Loucy (cell line): ENCODE results near the gene PRKCG.

Experiments used
- H2AFZ ChIP-seq: fragments of 200-600 bp; sonication (generic); 2 replicates; pipeline ENCODE4 v1.6.0; 2016; ENCODE audit warnings: antibody characterized with exemption, mild to moderate bottlenecking, low read length, moderate library complexity
- H3F3A ChIP-seq: fragments of 200-600 bp; 2 replicates; pipeline ENCODE4 v1.6.0; 2016; ENCODE audit warnings: antibody characterized with exemption, low read depth, mild to moderate bottlenecking
- H3K27me3 ChIP-seq: fragments of 200-600 bp; sonication (generic); 2 replicates; pipeline ENCODE4 v1.6.1; 2014; ENCODE audit warnings: low read length, mild to moderate bottlenecking; ENCODE audit not compliant: insufficient read depth, poor library complexity, severe bottlenecking
- H3K36me3 ChIP-seq: fragments of 200-600 bp; sonication (generic); 2 replicates; pipeline ENCODE4 v1.6.1; 2016; ENCODE audit warnings: low read length; ENCODE audit not compliant: insufficient read depth
- H3K4me1 ChIP-seq: fragments of 200-600 bp; sonication (generic); 2 replicates; pipeline ENCODE4 v1.5.1; 2014; ENCODE audit warnings: low read length, mild to moderate bottlenecking; ENCODE audit not compliant: insufficient read depth, poor library complexity, severe bottlenecking
- H3K4me2 ChIP-seq: fragments of 200-600 bp; sonication (generic); 2 replicates; pipeline ENCODE4 v1.6.0; 2014; ENCODE audit warnings: antibody characterized with exemption, low read length, low read depth, mild to moderate bottlenecking; ENCODE audit not compliant: poor library complexity, severe bottlenecking
- H3K4me3 ChIP-seq: fragments of 200-600 bp; sonication (generic); 2 replicates; pipeline ENCODE4 v1.5.1; 2014; ENCODE audit warnings: low read length, mild to moderate bottlenecking, mixed read lengths; ENCODE audit not compliant: poor library complexity, severe bottlenecking
- H3K79me2 ChIP-seq: fragments of 200-600 bp; sonication (generic); 2 replicates; pipeline ENCODE4 v1.6.1; 2014; ENCODE audit warnings: low read length; ENCODE audit not compliant: insufficient read depth
- H3K9ac ChIP-seq: fragments of 200-600 bp; sonication (generic); 2 replicates; pipeline ENCODE4 v1.6.0; 2014; ENCODE audit warnings: mild to moderate bottlenecking, low read depth, low read length, moderate library complexity; ENCODE audit not compliant: poor library complexity, severe bottlenecking
- H3K9me2 ChIP-seq: fragments of 200-600 bp; sonication (generic); replicated peaks from 2 replicates; pipeline ENCODE4 v1.6.1; 2016; ENCODE audit warnings: low read depth, low read length, mixed read lengths
- H3K9me3 ChIP-seq: fragments of 200-600 bp; sonication (generic); 2 replicates; pipeline ENCODE4 v1.6.1; 2014; ENCODE audit warnings: mild to moderate bottlenecking, antibody characterized with exemption, low read length, low read depth; ENCODE audit not compliant: insufficient read depth
- H4K20me1 ChIP-seq: fragments of 200-600 bp; sonication (generic); 2 replicates; pipeline ENCODE4 v1.6.0; 2014; ENCODE audit warnings: antibody characterized with exemption, low read length, mild to moderate bottlenecking; ENCODE audit not compliant: insufficient read depth, poor library complexity, severe bottlenecking
- CTCF ChIP-seq: fragments of 200-600 bp; sonication (generic); conservative IDR thresholded peaks from 2 replicates; pipeline ENCODE4 v1.5.1; 2014; ENCODE audit warnings: mild to moderate bottlenecking, antibody characterized with exemption, low read length
- EZH2phosphoT487 ChIP-seq: fragments of 200-600 bp; IDR thresholded peaks from 2 replicates; pipeline ENCODE4 v1.6.1; 2018; ENCODE audit warnings: antibody characterized with exemption, mild to moderate bottlenecking, moderate library complexity, borderline replicate concordance

PRKCG gene

GRCh38 chr19:53873773-53874605 lies 8.0 kb upstream of the PRKCG start:
- H2AFZ ChIP-seq, result no peak overlapping the region
- peaks cover 77% of the 10 kb centered on the region for H3K79me2 ChIP-seq
- peak overlapping the region; percentile 63 for H3K4me2 ChIP-seq
- peaks cover 31% of the 10 kb centered on the region; the same call in 1 of the 2 replicates for H3K36me3 ChIP-seq
- H3K27me3 ChIP-seq, result peaks cover 3% of the 10 kb centered on the region
- H3F3A ChIP-seq, result no peaks in the 10 kb centered on the region
- no peak overlapping the region for H3K4me3 ChIP-seq
- TF ChIP-seq CTCF (no peak), EZH2phosphoT487 (no peak)
- H3K9me2 ChIP-seq, result no peaks in the 10 kb centered on the region
- H3K9me3 ChIP-seq, result no peaks in the 10 kb centered on the region
- peaks cover 28% of the 10 kb centered on the region for H3K4me1 ChIP-seq
- peaks cover 64% of the 10 kb centered on the region for H4K20me1 ChIP-seq
- H3K9ac ChIP-seq, result no peak overlapping the region

GRCh38 chr19:53874606-53874990 lies 7.4 kb upstream of the PRKCG start:
- Histone ChIP-seq H3K9ac (no peak overlapping the region), H3F3A (no peaks in the 10 kb centered on the region), H3K9me3 (no peaks in the 10 kb centered on the region), H3K4me2 (peak overlapping the region; percentile 63), H4K20me1 (peaks cover 64% of the 10 kb centered on the region), H3K27me3 (peaks cover 3% of the 10 kb centered on the region), H3K4me1 (peaks cover 32% of the 10 kb centered on the region), H3K79me2 (peaks cover 71% of the 10 kb centered on the region), H2AFZ (no peak overlapping the region), H3K4me3 (peak overlapping the region; percentile 12), H3K9me2 (no peaks in the 10 kb centered on the region), H3K36me3 (peaks cover 31% of the 10 kb centered on the region; the same call in 1 of the 2 replicates)
- TF ChIP-seq CTCF (no peak), EZH2phosphoT487 (no peak)

GRCh38 chr19:53875602-53876325 lies 6.2 kb upstream of the PRKCG start:
- Histone ChIP-seq H3F3A (no peaks in the 10 kb centered on the region), H3K4me2 (peak overlapping the region; percentile 63), H3K4me1 (peaks cover 37% of the 10 kb centered on the region), H2AFZ (no peak overlapping the region), H3K27me3 (peaks cover 12% of the 10 kb centered on the region), H3K79me2 (peaks cover 60% of the 10 kb centered on the region), H4K20me1 (peaks cover 58% of the 10 kb centered on the region), H3K4me3 (peak overlapping the region; percentile 52), H3K9me3 (no peaks in the 10 kb centered on the region), H3K36me3 (peaks cover 31% of the 10 kb centered on the region; the same call in 1 of the 2 replicates), H3K9me2 (no peaks in the 10 kb centered on the region), H3K9ac (no peak overlapping the region)
- TF ChIP-seq CTCF (no peak), EZH2phosphoT487 (no peak)
